Measurements from ENCODE around the gene CCDC85A.

CCDC85A gene

GRCh38 chr2:56195563-56195962, 11.8 kb downstream of the CCDC85A start:
- no peak for DNase-seq

GRCh38 chr2:56197816-56198215, 14.0 kb downstream of the CCDC85A start:
- DNase-seq, result no peak

- DNase-seq, result no peak
Measured at GRCh38 chr2:56198936-56199335, 15.1 kb downstream of the CCDC85A start.

- DNase-seq, result no peak
Measured at GRCh38 chr2:56199492-56199891, 15.7 kb downstream of the CCDC85A start.

- no peak for DNase-seq
Measured at GRCh38 chr2:56202381-56203121, 18.8 kb downstream of the CCDC85A start.

GRCh38 chr2:56204556-56204955, 20.8 kb downstream of the CCDC85A start:
- DNase-seq, result no peak

- DNase-seq, result no peak
Measured at GRCh38 chr2:56206250-56206649, 22.5 kb downstream of the CCDC85A start.

GRCh38 chr2:56207760-56208159, 24.0 kb downstream of the CCDC85A start:
- no peak for DNase-seq

- DNase-seq, result no peak
Measured at GRCh38 chr2:56208380-56208779, 24.6 kb downstream of the CCDC85A start.

- DNase-seq, result no peak
Measured at GRCh38 chr2:56209701-56210100, 25.9 kb downstream of the CCDC85A start.

- DNase-seq, result no peak
Measured at GRCh38 chr2:56210291-56210690, 26.5 kb downstream of the CCDC85A start.

- no peak for DNase-seq
Measured at GRCh38 chr2:56211048-56211447, 27.3 kb downstream of the CCDC85A start.

- DNase-seq, result no peak
Measured at GRCh38 chr2:56215911-56216310, 32.1 kb downstream of the CCDC85A start.

GRCh38 chr2:56217106-56217505, 33.3 kb downstream of the CCDC85A start:
- DNase-seq, result no peak

GRCh38 chr2:56222481-56222880, 38.7 kb downstream of the CCDC85A start:
- DNase-seq, result no peak

- DNase-seq, result no peak
Measured at GRCh38 chr2:56224316-56224715, 40.5 kb downstream of the CCDC85A start.

GRCh38 chr2:56227811-56228210, 44.0 kb downstream of the CCDC85A start:
- DNase-seq, result no peak

- DNase-seq, result no peak
Measured at GRCh38 chr2:56229397-56230060, 45.7 kb downstream of the CCDC85A start.

GRCh38 chr2:56230156-56230555, 46.4 kb downstream of the CCDC85A start:
- DNase-seq, result no peak

GRCh38 chr2:56231361-56231760, 47.6 kb downstream of the CCDC85A start:
- DNase-seq, result no peak

GRCh38 chr2:56232912-56233311, 49.1 kb downstream of the CCDC85A start:
- no peak for DNase-seq

- DNase-seq, result no peak
Measured at GRCh38 chr2:56234241-56234640, 50.5 kb downstream of the CCDC85A start.

- DNase-seq, result no peak
Measured at GRCh38 chr2:56239030-56239429, 55.2 kb downstream of the CCDC85A start.

- no peak for DNase-seq
Measured at GRCh38 chr2:56239437-56239836, 55.6 kb downstream of the CCDC85A start.

GRCh38 chr2:56240210-56240609, 56.4 kb downstream of the CCDC85A start:
- DNase-seq, result no peak

Data from activated CD4-positive, alpha-beta T cell treated with anti-CD3 and anti-CD28 coated beads, Interleukin-2, amount 50 U/mL, for 4 hours (primary cell).